Gastroesophageal sphincter (tissue), 4 donors: ENCODE results near the gene MMP14. TPM values are rescaled to one million over a fixed set of nuclear protein-coding genes. Genes with fewer than 3 reads are reported as not detected.

Source experiments
- ATAC-seq: fragments of 150-250 bp; one replicate; pipeline ENCODE4 v1.9.1; 2016; ENCODE audit warnings: mild to moderate bottlenecking, moderate library complexity
- H3K27ac ChIP-seq, 4 donors: fragments of 200-600 bp; sonication (generic) in 3 of 4; 1 replicate in 3 of 4; 2 replicates in 1 of 4; pipeline ENCODE4 v1.5.1; 2016 to 2019
- H3K27me3 ChIP-seq: fragments of 200-600 bp; sonication (generic); one replicate; pipeline ENCODE4 v1.5.1; 2019
- H3K36me3 ChIP-seq, 2 donors: fragments of 200-600 bp; sonication (generic); one replicate each; pipeline ENCODE4 v1.5.1; 2019; ENCODE audit warnings: control low read depth in 1 of 2
- H3K4me1 ChIP-seq, 3 donors: fragments of 200-600 bp; sonication (generic); 1 replicate in 2 of 3; 2 replicates in 1 of 3; pipeline ENCODE4 v1.5.1; 2016 to 2019; ENCODE audit warnings: control low read depth in 2 of 3
- H3K4me3 ChIP-seq, 2 donors: fragments of 200-600 bp; sonication (generic); one replicate each; pipeline ENCODE4 v1.5.1; 2019; ENCODE audit warnings: mild to moderate bottlenecking in 1 of 2, moderate library complexity in 1 of 2
- H3K9me3 ChIP-seq, 3 donors: fragments of 200-600 bp; sonication (generic); one replicate each; pipeline ENCODE4 v1.5.1; 2017 to 2019; ENCODE audit warnings: control low read depth in 2 of 3
- EP300 ChIP-seq: sonication (generic); formaldehyde crosslinking; IDR thresholded peaks from one replicate; pipeline ENCODE4 v1.6.1; 2017; ENCODE audit warnings: antibody characterized with exemption, mild to moderate bottlenecking
- POLR2A ChIP-seq, 2 donors: fragments of 450-650 bp; IDR thresholded peaks; one replicate each; pipeline ENCODE4 v1.6.1; 2017; ENCODE audit warnings: antibody characterized with exemption in 2 of 2, mild to moderate bottlenecking in 2 of 2, moderate library complexity in 1 of 2
- POLR2AphosphoS5 ChIP-seq: sonication (generic); formaldehyde crosslinking; IDR thresholded peaks from one replicate; pipeline ENCODE4 v1.6.1; 2017; ENCODE audit warnings: antibody characterized with exemption
- WGBS, 2 donors: methylation state at CpG; one replicate each; pipeline ENCODE4 v1.1.5; 2018; ENCODE audit warnings: low coverage in 1 of 2; 5-methylcytosine and 5-hydroxymethylcytosine counted together
- total RNA-seq, 4 donors: library from RNA; depleted of rRNA; stranded (reverse); fragments of >200 nt; gene quantifications; one replicate each; pipeline ENCODE4 v1.1.0, GENCODE V29; 2016
- TF ChIP-seq, protein P1 (sequence below), 4 experiments: fragments of 200-600 bp in 2 of 4; fragments of 450-650 bp in 2 of 4; sonication (generic) in 1 of 4; IDR thresholded peaks; one replicate each; pipeline ENCODE4 v1.5.1; 2017 to 2019; ENCODE audit warnings: antibody characterized with exemption in 4 of 4, mild to moderate bottlenecking in 2 of 4, moderate library complexity in 2 of 4

Gene MMP14
- total RNA-seq, 4 donors from 2014 or later = 114 to 127 (median 123) TPM

DNA sequence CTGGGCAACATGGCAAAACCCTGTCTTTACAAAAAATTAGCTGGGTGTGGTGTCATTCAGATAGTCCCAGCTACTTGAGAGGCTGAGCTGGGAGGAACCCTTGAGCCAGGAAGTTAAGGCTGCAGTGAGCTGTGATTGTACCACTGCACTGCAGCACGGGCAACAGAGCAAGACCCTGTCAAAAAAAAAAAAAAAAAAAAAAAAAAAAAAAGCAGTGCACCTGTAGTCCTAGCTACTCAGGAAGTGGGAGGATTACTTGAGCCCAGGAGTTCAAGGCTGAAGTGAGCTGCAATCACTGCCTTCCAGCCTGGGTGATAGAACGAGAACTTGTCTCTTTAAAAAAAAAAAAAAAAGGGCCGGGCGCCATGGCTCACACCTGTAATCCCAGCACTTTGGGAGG lies 52.3 kb downstream of the MMP14 start:
- ATAC-seq = no peak
- Histone ChIP-seq H3K4me1 (peaks cover 0 to 23% (median 6%) of the 10 kb centered on the region in 3 donors), H3K27ac (no peak overlapping the region), H3K27me3 (no peaks in the 10 kb centered on the region), H3K9me3 (no peaks in the 10 kb centered on the region), H3K4me3 (no peak overlapping the region), H3K36me3 (peaks cover 0 to 8% of the 10 kb centered on the region in 2 donors)
- 83% methylated on average over 2 of the region's 4 CpGs; no CpG with 5 or more reads in 1 of the 2 donors for WGBS, 2 donors
- TF ChIP-seq POLR2A (IDR thresholded peaks at IDR 0.05) (no peak), EP300 (no peak), POLR2AphosphoS5 (no peak)
- TF ChIP-seq, protein P1, sequence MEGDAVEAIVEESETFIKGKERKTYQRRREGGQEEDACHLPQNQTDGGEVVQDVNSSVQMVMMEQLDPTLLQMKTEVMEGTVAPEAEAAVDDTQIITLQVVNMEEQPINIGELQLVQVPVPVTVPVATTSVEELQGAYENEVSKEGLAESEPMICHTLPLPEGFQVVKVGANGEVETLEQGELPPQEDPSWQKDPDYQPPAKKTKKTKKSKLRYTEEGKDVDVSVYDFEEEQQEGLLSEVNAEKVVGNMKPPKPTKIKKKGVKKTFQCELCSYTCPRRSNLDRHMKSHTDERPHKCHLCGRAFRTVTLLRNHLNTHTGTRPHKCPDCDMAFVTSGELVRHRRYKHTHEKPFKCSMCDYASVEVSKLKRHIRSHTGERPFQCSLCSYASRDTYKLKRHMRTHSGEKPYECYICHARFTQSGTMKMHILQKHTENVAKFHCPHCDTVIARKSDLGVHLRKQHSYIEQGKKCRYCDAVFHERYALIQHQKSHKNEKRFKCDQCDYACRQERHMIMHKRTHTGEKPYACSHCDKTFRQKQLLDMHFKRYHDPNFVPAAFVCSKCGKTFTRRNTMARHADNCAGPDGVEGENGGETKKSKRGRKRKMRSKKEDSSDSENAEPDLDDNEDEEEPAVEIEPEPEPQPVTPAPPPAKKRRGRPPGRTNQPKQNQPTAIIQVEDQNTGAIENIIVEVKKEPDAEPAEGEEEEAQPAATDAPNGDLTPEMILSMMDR (IDR thresholded peaks at IDR 0.05) = no peak

DNA sequence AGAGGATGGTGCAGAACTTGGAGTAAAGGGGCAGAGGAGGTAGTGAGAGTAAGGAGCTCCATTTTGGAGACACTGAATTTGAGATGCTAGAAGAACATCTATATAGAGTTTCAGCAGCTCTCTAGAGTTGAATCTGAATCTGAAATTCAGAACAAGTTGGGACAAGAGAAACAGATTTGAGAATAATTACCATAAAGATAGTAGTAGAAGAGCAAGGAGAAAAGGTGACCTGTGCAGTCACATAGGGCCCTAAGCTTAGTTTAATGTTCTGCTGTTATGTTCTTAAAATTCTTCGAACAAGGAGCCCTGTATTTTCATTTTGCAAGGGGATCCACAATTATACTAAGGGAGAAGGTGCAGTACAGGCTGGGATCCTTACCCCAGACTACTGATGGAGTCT lies 54.0 kb downstream of the MMP14 start:
- peaks cover 0 to 23% (median 6%) of the 10 kb centered on the region in 3 donors for H3K4me1 ChIP-seq
- 81% methylated on average over 1 of the region's 1 CpG; no CpG with 5 or more reads in 1 of the 2 donors for WGBS, 2 donors
- no peak overlapping the region for H3K27ac ChIP-seq
- TF ChIP-seq POLR2A (IDR thresholded peaks at IDR 0.05) (no peak), EP300 (no peak), POLR2AphosphoS5 (no peak)
- TF ChIP-seq, protein P1 (IDR thresholded peaks at IDR 0.05) = no peak
- H3K27me3 ChIP-seq = no peaks in the 10 kb centered on the region
- ATAC-seq = no peak
- peaks cover 0 to 9% of the 10 kb centered on the region in 2 donors for H3K36me3 ChIP-seq
- H3K4me3 ChIP-seq = no peak overlapping the region
- H3K9me3 ChIP-seq = no peaks in the 10 kb centered on the region

DNA sequence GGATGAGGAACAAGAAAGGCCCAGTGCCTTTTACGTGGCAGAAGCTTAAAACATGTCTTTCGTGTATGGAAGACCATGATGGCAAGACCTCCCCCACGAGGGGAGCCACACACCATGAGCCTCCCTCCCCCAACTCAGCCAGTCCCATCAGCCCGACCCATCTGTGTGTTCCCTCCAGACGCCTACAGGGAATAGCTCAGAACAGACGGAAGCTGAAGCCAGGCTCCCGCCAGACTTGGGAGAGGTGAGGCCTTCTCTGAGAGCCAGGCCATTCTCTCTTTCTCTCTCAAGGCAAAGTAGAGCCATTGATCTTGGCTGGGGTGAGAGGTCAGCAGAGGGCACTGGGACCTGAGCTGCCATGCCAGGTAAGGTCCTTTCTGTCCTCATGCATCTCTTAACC lies 56.1 kb downstream of the MMP14 start:
- no peak for ATAC-seq
- TF ChIP-seq, protein P1 (IDR thresholded peaks at IDR 0.05) = no peak
- no peak for TF ChIP-seq POLR2AphosphoS5
- TF ChIP-seq EP300 = no peak
- TF ChIP-seq POLR2A (IDR thresholded peaks at IDR 0.05) = no peak
- no peaks in the 10 kb centered on the region for H3K27me3 ChIP-seq
- H3K4me3 ChIP-seq = no peak overlapping the region
- 92% methylated on average over 4 of the region's 7 CpGs; no CpG with 5 or more reads in 1 of the 2 donors for WGBS, 2 donors
- peaks cover 0 to 14% (median 4%) of the 10 kb centered on the region in 3 donors for H3K4me1 ChIP-seq
- no peak overlapping the region for H3K27ac ChIP-seq
- H3K36me3 ChIP-seq = peaks cover 0 to 9% of the 10 kb centered on the region in 2 donors
- no peaks in the 10 kb centered on the region for H3K9me3 ChIP-seq

DNA sequence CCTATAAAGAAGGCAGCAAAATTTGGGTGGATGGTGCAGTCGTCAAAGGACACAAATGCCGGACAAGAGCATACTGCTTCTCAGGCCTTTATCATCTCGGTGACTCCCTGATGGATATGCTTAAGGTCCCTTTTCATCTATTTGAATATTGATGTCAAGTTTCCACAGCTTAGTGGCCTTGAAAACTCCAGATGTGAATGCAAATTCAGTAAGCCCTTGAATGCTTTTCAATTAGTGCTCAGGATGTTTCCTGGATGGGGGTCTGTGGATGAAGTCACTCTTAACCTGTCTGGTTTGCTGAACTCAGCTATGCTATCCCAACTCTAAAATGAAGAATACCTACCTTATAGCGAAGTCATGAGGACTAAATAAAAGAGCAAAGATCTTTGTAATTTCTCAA lies 57.3 kb downstream of the MMP14 start:
- TF ChIP-seq EP300 (no peak), POLR2AphosphoS5 (no peak), POLR2A (IDR thresholded peaks at IDR 0.05) (no peak)
- TF ChIP-seq, protein P1 (IDR thresholded peaks at IDR 0.05) = no peak
- Histone ChIP-seq H3K9me3 (no peaks in the 10 kb centered on the region), H3K27ac (no peak overlapping the region), H3K27me3 (no peaks in the 10 kb centered on the region), H3K4me1 (peaks cover 0 to 14% (median 0%) of the 10 kb centered on the region in 3 donors), H3K4me3 (no peak overlapping the region), H3K36me3 (peaks cover 0 to 9% of the 10 kb centered on the region in 2 donors)
- no peak for ATAC-seq
- WGBS, 2 donors = 89 to 95% methylated on average over 3 to 4 of the region's 4 CpGs

DNA sequence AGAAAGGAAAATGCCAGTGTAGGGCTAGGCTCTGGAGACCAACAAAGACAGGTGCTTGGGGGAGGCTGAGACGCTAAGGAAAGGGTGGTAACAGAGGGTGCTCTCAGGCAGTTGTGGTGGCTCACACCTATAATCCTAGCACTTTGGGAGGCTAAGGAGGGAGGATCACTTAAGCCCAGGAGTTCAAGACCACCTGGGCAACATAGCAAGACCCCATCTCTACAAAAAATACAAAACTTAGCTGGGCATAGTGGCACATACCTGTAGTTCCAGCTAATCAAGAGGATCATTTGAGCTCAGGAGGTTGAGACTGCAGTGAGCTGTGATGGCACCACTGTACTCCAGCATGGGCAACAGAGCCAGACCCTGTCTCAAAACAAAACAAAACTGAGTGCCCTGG lies 59.0 kb downstream of the MMP14 start:
- Histone ChIP-seq H3K27me3 (no peaks in the 10 kb centered on the region), H3K27ac (no peak overlapping the region), H3K36me3 (peaks cover 0 to 10% of the 10 kb centered on the region in 2 donors), H3K4me3 (no peak overlapping the region), H3K4me1 (peaks cover 0 to 29% (median 0%) of the 10 kb centered on the region in 3 donors), H3K9me3 (no peaks in the 10 kb centered on the region)
- WGBS, 2 donors = 88 to 100% methylated on average over 1 of the region's 1 CpG
- ATAC-seq = no peak
- TF ChIP-seq, protein P1 (IDR thresholded peaks at IDR 0.05) = no peak
- no peak for TF ChIP-seq EP300
- TF ChIP-seq POLR2AphosphoS5 = no peak
- no peak for TF ChIP-seq POLR2A (IDR thresholded peaks at IDR 0.05)
